Superior temporal gyrus (tissue), 1 donor: ENCODE measurements around the gene TMEM145.
A peak's percentile ranks its signal among the peaks of the same experiment; 100 is the strongest.

Source experiments
- DNase-seq: peaks from one replicate; pipeline ENCODE4 v3.0.0-alpha.2; 2016; ENCODE audit errors: extremely low spot score

The TMEM145 gene

DNA sequence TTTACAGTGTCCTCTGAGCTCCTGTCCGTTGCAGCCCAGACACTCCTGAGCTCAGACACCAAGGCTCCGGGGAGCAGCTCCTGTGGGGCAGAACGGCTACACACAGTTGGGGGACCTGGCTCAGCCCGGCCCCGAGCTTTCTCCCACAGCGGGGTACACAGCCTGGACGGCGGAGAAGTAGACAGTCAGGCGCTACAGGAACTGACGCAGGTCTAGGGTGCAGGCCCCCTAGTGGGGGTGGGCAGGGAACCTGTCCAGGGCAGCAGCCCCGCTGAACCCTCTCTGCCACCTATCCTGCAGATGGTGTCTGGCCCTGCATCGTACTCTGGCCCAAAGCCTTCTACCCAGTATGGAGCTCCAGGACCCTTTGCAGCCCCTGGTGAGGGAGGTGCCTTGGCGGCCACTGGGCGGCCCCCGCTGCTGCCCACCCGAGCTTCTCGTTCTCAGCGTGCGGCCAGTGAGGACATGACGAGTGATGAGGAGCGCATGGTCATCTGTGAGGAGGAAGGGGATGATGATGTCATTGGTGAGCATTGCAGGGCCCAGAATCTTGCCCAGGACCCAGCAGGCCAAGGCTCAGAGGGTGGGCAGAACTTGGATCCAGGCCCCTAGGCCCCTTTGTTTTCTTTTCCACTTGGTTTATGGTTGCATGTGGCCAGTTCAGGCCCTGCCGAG lies 24.1 kb upstream of the TMEM145 start:
- no peak for DNase-seq

DNA sequence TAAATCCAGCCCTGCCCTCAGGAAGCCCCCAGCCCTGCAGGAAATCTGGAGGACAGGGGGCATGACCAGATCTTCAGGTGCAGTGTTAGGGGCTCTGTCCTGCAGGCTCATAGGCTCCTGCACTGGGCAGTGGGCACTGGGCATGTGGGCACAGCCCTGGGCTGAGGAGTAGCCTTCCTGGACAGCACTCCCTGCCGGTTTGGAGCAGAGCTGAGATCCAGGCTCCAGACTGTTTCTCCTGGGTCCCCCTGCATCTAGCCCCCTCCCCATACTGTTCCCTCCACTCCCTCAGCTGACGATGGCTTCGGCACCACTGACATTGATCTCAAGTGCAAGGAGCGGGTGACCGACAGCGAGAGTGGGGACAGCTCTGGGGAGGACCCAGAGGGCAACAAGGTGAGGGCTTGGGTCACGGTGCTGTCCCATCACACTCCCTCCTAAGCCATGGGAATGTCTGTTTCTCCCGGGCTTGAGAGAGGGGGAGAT lies 23.5 kb upstream of the TMEM145 start:
- no peak for DNase-seq

DNA sequence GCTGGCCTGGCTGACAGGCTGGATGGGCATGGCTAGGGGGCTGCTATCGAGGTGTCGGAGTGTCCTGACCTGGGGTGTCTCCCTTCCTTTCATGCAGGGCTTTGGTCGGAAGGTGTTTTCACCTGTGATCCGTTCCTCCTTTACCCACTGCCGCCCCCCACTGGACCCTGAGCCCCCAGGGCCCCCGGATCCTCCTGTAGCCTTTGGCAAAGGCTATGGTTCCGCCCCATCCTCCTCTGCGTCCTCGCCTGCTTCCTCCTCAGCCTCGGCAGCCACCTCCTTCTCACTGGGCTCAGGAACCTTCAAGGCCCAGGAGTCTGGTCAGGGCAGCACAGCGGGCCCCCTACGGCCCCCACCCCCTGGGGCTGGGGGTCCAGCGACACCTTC lies 23.0 kb upstream of the TMEM145 start:
- no peak for DNase-seq

DNA sequence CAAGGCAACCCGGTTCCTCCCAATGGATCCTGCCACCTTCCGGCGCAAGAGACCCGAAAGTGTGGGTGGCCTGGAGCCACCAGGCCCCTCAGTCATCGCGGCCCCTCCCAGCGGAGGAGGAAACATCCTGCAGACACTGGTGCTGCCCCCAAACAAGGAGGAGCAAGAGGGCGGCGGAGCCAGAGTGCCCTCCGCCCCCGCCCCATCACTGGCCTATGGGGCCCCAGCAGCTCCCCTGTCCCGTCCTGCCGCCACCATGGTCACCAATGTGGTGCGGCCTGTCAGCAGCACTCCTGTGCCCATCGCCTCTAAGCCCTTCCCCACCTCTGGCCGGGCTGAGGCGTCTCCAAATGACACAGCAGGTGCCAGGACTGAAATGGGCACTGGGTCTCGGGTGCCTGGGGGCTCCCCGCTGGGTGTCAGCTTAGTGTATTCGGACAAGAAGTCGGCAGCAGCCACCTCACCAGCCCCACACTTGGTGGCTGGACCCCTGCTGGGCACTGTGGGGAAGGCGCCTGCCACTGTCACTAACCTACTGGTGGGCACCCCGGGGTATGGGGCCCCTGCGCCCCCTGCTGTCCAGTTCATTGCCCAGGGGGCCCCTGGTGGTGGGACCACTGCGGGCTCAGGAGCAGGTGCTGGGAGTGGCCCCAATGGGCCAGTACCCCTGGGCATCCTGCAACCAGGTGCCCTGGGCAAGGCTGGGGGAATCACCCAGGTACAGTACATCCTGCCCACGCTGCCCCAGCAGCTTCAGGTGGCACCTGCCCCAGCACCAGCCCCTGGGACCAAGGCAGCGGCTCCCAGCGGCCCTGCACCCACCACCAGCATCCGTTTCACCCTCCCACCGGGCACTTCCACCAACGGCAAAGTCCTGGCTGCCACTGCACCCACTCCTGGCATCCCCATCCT lies 22.3 kb upstream of the TMEM145 start:
- DNase-seq = no peak

DNA sequence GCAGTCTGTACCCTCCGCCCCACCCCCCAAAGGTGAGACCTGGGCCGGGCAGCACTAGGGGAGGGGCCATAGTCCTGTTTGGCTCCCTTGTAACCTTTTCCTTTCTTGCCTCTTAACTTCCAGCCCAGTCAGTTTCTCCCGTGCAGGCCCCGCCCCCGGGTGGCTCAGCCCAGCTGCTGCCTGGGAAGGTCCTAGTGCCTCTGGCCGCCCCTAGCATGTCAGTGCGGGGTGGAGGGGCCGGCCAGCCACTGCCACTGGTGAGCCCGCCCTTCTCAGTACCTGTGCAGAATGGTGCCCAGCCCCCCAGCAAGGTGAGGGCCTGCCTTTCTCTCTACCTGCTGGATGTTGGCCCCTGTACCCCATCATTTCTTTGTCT lies 21.7 kb upstream of the TMEM145 start:
- no peak for DNase-seq

DNA sequence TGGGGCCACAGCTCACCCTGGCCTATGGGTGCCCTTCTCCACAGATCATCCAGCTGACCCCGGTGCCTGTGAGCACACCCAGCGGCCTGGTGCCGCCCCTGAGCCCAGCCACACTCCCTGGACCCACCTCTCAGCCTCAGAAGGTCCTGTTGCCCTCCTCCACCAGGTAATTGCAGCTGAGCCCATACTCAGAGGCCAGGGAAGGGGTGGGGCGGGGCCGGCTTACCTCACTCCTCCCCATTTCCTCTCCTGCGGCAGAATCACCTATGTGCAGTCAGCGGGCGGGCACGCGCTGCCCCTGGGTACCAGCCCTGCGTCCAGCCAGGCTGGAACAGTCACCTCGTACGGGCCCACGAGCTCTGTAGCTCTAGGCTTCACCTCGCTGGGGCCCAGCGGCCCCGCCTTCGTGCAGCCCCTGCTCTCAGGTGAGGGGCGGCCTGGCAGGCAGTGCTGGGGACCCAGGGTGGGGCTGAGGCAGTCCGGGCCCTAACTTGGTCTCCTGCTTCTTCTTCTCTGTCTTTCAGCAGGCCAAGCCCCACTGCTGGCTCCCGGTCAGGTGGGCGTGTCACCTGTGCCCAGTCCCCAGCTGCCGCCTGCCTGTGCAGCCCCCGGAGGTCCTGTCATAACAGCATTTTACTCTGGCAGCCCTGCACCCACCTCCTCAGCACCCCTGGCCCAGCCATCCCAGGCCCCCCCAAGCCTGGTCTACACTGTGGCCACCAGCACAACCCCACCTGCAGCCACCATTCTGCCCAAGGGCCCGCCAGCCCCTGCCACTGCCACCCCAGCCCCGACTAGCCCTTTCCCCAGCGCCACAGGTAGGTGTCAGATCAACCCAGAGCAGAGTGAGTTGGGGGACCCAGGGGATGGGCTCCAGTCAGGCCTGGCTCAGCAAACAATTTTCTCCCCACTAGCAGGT lies 20.8 kb upstream of the TMEM145 start:
- DNase-seq = no peak

DNA sequence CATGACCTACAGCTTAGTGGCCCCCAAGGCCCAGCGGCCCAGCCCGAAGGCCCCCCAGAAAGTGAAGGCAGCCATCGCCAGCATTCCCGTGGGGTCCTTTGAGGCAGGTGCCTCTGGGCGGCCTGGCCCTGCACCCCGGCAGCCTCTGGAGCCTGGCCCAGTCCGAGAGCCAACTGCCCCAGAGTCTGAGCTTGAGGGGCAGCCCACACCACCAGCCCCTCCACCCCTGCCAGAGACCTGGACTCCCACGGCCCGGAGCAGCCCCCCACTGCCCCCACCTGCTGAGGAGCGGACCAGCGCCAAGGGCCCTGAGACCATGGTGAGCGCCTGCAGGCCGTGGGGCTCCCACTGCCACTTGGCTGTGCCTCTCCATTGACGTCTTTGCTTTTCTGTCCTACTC lies 20.1 kb upstream of the TMEM145 start:
- DNase-seq = no peak

DNA sequence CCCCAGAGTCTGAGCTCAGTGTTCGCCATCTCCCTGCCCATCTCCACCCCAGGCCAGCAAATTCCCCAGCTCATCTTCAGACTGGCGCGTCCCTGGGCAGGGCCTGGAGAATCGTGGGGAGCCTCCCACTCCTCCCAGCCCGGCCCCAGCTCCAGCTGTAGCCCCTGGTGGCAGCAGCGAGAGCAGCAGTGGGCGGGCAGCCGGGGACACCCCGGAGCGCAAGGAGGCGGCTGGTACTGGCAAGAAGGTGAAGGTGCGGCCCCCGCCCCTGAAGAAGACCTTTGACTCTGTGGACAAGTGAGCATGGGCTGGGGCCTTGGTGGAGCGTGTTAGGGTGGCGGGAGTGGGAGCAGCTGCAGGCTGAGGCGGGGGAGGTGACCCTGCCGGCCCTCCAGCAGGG lies 19.6 kb upstream of the TMEM145 start:
- no peak for DNase-seq

DNA sequence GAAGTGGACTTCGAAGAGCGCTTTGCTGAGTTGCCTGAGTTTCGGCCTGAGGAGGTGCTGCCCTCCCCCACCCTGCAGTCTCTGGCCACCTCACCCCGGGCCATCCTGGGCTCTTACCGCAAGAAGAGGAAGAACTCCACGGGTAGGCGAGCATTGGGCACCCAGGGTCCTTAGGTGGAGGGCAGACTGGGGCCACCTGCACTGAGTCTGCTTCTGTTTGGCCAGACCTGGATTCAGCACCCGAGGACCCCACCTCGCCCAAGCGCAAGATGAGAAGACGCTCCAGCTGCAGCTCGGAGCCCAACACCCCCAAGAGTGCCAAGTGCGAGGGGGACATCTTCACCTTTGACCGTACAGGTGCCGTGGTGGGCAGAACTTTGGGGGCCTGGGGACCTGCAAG lies 19.2 kb upstream of the TMEM145 start:
- no peak for DNase-seq

DNA sequence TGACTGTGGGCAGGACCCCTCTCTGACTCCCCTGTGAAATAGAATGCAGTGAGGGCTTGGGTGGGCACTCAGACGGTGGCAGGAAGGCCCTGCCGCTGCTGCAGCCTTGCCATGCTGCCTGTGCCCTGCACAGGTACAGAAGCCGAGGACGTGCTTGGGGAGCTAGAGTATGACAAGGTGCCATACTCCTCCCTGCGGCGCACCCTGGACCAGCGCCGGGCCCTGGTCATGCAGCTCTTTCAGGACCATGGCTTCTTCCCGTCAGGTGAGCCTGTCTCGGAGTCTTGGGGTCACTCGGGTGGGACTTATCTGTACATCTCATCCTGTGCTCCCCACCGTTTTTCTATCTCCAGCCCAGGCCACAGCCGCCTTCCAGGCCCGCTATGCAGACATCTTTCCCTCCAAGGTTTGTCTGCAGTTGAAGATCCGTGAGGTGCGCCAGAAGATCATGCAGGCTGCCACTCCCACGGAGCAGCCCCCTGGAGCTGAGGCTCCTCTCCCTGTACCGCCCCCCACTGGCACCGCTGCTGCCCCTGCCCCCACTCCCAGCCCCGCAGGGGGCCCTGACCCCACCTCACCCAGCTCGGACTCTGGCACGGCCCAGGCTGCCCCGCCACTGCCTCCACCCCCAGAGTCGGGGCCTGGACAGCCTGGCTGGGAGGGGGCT lies 18.5 kb upstream of the TMEM145 start:
- DNase-seq = no peak

DNA sequence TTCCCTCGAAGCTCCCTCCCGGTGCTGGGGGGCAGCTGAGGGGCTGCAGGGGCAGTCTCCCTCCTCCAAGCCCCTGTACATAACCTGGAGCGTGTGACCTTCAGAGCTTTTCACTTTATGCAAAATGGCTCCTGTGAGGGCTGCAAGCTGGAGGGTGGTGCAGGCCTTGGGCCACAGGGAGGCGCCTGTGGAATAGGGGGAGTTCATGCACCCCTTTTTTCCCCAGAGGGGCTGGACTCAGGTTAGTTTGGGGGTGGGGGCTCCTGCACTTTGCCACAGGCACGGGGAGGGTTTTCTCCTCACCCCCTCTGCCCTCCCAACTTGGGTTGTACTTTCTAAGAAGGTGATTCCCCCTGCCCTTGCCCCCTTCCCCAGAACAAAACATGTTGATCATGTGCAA lies 17.8 kb upstream of the TMEM145 start:
- no peak for DNase-seq

DNA sequence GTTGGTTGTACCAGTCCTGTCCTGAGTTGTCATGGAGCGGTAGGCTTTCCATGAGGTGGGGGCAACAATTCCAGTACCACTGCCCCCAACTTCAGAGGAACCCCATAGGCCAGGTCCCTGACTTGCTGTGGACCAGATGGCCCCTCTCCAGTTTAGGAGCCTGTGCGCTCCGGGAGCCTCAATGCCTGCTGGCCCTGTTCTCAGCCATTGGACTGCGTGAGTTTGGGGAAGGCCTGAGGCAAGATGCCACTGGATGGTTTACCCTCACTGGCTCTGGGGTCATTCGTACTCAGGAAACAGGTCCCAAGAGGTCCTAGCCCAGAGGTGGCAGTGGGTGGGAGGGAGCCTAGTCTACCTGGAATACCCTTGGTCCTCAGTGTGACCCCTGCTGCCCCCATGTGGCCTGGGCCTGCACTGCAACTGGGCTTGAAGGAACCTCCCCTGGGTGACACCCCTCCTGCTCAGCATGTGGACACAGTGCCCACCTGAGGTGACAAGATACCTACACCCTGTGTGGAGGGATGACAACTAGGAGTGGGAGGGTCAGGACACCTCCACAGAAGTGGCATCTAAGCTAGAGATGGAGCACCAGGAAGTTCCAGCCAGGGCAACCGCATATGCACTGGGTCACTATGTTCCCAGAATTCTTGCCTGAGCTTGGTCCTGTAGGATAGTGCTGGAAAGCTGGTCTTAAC lies 17.1 kb upstream of the TMEM145 start:
- DNase-seq = peak; percentile 83

DNA sequence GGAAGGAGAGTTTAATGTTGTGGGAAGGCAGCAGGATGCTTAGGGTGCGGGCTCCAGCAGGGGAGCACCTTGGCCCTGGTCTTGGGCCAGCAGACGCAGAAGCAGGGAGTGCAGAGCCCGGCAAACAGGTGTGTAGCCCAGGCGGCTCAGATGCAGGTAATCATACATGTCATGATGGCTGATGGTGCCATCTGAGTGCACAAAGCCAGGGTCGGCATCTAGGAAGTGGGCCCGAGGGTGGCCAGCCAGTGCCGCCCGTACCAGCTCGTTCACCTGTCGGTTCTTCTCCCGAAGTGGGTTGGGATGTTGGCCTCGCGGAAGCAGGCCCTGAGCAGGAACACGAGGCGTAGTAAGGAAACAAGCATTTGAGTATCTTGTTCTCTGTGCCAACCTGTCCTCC lies 16.1 kb upstream of the TMEM145 start:
- no peak for DNase-seq

DNA sequence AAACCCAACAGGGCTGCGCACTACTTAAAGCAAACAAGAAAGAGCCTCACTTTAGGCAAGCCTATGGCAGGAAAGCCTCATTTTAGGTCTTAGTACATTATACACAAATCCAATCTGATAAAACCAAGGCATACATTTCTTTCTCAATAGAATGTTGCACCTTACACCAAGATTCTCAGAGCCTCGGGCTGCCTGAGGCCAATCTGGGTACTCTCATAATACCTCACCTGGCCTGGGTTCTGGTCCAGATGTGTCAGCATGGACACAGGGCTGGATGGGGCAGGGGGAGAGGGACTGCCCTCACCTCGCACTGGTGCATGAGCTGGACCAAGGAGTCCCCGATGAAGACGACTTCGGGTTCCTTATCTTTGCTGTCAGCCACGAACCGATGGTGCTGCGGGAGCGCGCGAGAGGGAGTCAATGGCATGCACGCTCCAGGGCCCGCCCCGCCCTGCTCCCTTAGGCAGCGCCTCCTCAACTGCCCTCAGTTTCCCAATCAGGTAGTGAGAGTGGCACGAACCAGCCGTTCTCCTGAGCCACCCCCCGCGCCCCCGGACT lies 11.4 kb upstream of the TMEM145 start, which contains the start of gene PRR19:
PRR19 (plus strand) TSS at position 487 of the 558 bp plus-strand sequence. CDS start 7,453 bp downstream, outside the sequence.
- DNase-seq = no peak

DNA sequence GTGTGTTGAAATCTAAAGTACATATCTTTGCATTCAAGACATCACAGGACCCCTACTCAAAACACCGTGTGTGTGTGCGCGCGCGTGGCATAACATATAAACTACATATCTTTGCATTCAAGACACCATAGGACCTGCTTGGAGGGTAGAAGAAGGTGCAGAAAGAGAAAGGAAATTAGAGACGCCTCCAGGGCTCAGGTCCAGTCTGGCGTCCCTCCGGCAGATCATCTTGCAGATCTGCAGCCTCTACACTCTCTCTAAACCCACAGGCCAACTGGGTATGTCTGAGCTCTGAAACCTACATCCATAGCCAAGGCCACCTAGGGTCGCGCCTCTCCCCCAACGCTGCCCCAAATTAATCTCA lies 10.0 kb upstream of the TMEM145 start:
- no peak for DNase-seq

DNA sequence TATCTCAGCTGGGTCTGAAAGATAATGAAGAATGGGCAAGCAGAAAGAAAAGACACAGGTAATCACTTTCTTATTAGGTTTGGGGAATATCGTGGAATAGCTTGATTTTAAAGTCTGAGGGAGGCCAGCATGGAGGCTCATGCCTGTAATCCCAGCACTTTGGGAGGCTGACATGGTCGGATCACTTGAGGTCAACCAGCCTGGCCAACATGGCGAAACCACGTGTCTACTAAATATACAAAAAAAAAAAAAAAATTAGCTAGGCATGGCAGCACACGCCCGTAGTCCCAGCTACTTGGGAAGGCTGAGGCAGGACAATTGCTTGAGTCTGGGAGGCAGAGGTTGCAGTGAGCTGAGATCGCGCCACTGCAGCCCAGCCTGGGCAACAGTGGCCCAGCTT lies 9.2 kb upstream of the TMEM145 start:
- DNase-seq = no peak

DNA sequence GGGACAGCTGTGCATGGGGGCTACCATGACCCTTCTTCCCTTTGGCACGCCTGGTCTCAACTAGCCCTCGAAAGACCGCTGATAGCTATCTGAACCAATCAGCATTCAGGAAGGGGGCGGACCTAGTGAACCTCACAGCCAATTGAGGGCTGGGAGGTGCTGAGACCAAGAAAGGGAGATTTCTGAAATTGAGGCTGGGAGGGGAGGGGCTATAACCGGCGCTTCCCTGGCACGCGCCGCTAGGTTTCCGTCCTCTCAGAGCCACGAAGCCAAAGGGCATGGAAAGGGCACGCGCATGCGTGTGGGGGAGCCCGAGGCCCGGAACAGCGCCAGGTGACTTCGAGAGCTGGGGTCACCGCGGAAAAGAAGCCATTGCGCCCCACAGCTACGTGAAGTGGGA lies 6.5 kb upstream of the TMEM145 start:
- no peak for DNase-seq

DNA sequence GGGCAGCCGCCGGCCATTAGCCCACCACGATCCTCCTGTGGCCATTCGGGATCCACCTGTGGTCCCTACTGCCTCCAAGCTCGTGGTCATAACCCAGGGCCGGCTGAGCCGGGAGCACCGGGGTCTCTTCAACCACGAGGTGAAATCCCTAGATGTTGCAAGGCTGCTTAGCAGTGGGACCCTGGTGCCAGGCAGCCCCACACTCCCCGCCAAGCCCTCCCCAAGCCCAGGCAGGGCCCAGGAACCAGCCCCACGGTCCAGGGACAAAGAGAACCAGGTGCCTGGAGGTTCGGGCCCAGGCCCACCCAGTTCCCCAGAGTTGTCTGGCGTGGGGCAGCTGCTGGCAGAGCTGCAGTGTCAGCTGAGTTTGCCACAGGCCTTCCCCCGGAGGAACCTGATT lies 3.4 kb upstream of the TMEM145 start:
- DNase-seq = no peak

DNA sequence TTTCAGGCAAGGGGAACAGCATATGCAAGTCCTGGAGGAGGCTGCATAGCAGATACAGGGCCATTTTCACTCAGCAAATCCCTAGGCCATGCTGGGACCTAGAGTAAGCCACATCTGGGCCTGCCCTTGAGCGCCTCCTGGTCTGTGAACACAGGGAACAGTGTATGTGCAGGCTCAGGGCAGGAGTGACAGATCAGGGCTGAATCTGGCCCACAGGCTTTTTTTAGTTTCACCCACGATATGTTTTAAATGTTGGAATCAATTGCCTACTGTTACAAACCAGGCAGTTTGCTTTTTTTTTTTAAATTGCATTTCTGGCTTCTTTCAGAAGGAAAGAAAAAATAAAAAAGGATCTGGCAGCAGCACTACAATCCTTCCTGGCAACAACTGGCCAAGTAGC lies 1.5 kb upstream of the TMEM145 start:
- no peak for DNase-seq

DNA sequence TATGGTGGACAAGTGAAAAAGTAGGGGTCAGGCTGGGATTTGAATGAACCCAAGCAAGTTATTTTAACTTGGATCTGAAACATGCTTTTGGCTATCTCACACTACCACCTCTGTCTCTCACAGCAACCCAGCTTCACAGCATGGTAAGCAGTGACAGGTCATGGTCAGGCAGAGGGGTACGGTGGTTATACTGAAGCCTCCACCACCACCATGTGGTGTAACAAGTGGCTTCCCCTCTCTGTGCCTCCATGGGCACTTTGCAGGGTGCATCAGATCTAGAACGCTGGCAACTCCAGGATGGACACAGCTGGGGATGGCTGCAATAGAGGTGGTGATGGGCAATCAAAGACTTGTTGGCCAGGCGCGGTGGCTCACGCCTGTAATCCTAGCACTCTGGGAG lies 739 bp upstream of the TMEM145 start:
- DNase-seq = no peak
